Stimulated activated naive CD8-positive, alpha-beta T cell treated with anti-CD3 and anti-CD28 coated beads, Interleukin-15, Interleukin-2, amounts not matched to agents 100 U/mL and 50 U/mL, for 24 hours (primary cell): ENCODE results near the gene LYZ.
A peak's percentile ranks its signal among the peaks of the same experiment; 100 is the strongest.

Source experiments
- ATAC-seq: fragments of 150-1000 bp; cut with Tn5 transposase; one replicate; pipeline ENCODE4 v1.10.0; 2021
- DNase-seq: peaks from one replicate; pipeline ENCODE4 v3.0.0; 2021

The LYZ gene

DNA sequence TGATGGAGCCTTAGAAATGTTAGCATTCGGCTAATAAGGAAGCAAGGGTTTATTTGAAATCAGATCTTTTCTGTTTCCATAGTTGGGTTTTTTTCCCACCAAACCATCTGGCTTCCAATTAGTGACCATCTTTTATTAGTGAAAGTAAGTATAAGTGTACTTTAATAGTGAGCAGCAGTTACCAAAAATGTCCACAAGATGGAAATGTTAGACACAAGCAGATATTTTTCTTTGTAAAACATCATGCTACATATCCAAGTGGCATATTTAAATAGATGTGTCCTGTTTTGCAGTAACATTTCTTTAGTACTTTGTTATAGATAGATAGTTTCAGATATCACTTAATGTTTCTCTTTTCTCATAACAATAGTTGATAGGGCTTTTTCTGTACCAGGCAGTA, 40.2 kb downstream of the LYZ start:
- no peak for ATAC-seq
- no peak for DNase-seq

DNA sequence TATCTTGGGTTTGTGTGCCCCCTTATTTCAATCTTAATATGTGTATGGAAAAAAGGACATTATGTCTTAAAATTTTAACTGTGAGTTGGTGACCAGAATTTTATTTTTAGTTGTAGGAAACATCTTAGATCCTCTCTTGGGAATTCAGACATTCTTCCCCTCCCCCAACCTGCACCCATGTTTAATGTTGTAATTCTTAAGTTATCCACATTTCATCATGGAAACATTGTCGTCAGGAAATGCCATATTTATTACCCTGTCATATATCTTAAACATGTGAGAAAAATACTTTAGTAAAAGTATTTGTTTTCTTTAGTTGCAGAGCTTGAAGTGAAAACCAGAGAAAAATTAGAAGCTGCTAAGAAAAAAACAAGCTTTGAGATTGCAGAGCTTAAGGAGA, 41.6 kb downstream of the LYZ start:
- ATAC-seq (no peak), DNase-seq (no peak)

- DNase-seq (no peak), ATAC-seq (peak; percentile 59)
Measured at GRCh38 chr12:69392179-69392928, 44.2 kb downstream of the LYZ start.

- DNase-seq (no peak), ATAC-seq (no peak)
Measured at GRCh38 chr12:69396041-69396440, 47.9 kb downstream of the LYZ start.

- ATAC-seq, result no peak
- no peak for DNase-seq
Measured at GRCh38 chr12:69396963-69397362, 48.8 kb downstream of the LYZ start.

DNA sequence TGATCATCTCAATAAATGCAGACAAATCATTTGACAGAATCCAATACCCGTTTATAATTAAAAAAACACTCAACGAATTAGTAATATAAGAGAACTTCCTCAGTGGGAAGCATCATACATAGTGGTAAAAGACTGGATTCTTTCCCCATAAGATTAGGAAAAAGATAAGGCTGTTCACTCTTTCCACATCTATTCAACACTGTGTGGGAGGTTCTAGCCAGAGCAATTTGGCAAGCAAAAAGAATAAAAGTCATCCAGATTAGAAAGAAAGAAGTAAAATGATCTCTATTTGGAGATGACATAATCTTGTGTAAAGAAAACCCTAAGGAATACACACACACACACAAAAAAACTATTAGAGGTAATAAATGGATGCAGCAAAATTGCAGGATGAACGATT, 49.8 kb downstream of the LYZ start:
- DNase-seq (no peak), ATAC-seq (no peak)

DNA sequence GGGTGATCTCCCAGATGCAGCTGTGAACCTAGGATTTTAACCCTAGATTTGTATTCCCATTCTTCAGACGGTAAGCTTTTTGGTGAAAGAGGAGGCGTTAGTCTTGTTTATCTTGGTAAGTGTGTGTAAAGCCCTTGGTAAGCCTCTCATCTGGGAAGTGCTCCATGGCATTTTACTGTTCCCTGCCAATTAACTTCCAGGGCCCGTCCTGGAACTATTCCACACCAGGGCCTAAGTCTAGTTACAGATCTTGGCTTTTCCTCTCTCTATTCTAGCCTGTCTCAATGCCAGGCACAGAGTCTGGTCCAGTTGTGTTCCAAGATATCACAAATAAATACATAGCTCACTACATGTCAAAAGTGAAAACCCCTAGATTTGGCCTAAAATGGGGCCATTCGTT, 53.8 kb downstream of the LYZ start:
- DNase-seq, result no peak
- ATAC-seq, result no peak
